Neural progenitor cell (in vitro differentiated cells): ENCODE data around the gene CYB5D1. TPM values are rescaled to one million over a fixed set of nuclear protein-coding genes. Genes with fewer than 3 reads are reported as not detected.
A peak's percentile ranks its signal among the peaks of the same experiment; 100 is the strongest.

Experiments used
- DNase-seq: peaks from one replicate; pipeline ENCODE4 v3.0.0-alpha.2; 2016; ENCODE audit warnings: low spot score
- H2AFZ ChIP-seq: fragments of 200-600 bp; sonication (generic); replicated peaks from 2 replicates; pipeline ENCODE4 v1.6.1; 2016; ENCODE audit warnings: antibody characterized with exemption
- H3F3A ChIP-seq: fragments of 200-600 bp; sonication (generic); 2 replicates; pipeline ENCODE4 v1.6.1; 2016; ENCODE audit warnings: antibody characterized with exemption, low read depth
- H3K27ac ChIP-seq: fragments of 200-600 bp; sonication (generic); 2 replicates; pipeline ENCODE4 v1.5.1; 2016; ENCODE audit warnings: mild to moderate bottlenecking
- H3K27me3 ChIP-seq: fragments of 200-600 bp; sonication (generic); 2 replicates; pipeline ENCODE4 v1.6.1; 2016; ENCODE audit warnings: mild to moderate bottlenecking, moderate library complexity
- H3K36me3 ChIP-seq: fragments of 200-600 bp; sonication (generic); 2 replicates; pipeline ENCODE4 v1.5.1; 2016
- H3K4me1 ChIP-seq: fragments of 200-600 bp; sonication (generic); 2 replicates; pipeline ENCODE4 v1.6.1; 2016; ENCODE audit warnings: mixed run types
- H3K4me2 ChIP-seq: fragments of 200-600 bp; sonication (generic); 2 replicates; pipeline ENCODE4 v1.6.1; 2016
- H3K4me3 ChIP-seq: fragments of 200-600 bp; sonication (generic); 2 replicates; pipeline ENCODE4 v1.5.1; 2016
- H3K79me2 ChIP-seq: fragments of 200-600 bp; sonication (generic); 2 replicates; pipeline ENCODE4 v1.6.1; 2016; ENCODE audit warnings: low read depth
- H3K9ac ChIP-seq: fragments of 200-600 bp; sonication (generic); 2 replicates; pipeline ENCODE4 v1.6.1; 2016
- H3K9me3 ChIP-seq: fragments of 200-600 bp; sonication (generic); 2 replicates; pipeline ENCODE4 v1.5.1; 2016; ENCODE audit warnings: low read depth
- H4K20me1 ChIP-seq: fragments of 200-600 bp; sonication (generic); 2 replicates; pipeline ENCODE4 v1.6.1; 2016; ENCODE audit warnings: low read depth
- H3K27ac Mint-ChIP-seq: 3 replicates; pipeline ENCODE4 v1.8.0; 2021; ENCODE audit warnings: mixed read lengths
- H3K27me3 Mint-ChIP-seq: 2 replicates; pipeline ENCODE4 v1.8.0; 2022; ENCODE audit warnings: low read depth, mild to moderate bottlenecking, inconsistent platforms, moderate library complexity, mixed read lengths; ENCODE audit not compliant: insufficient read depth
- H3K36me3 Mint-ChIP-seq: 3 replicates; pipeline ENCODE4 v1.8.0; 2021; ENCODE audit warnings: mixed read lengths
- H3K4me1 Mint-ChIP-seq: 3 replicates; pipeline ENCODE4 v1.8.0; 2021; ENCODE audit warnings: mixed read lengths
- H3K4me3 Mint-ChIP-seq: 3 replicates; pipeline ENCODE4 v1.8.0; 2021; ENCODE audit warnings: mild to moderate bottlenecking, moderate library complexity, mixed read lengths
- H3K9me3 Mint-ChIP-seq: 3 replicates; pipeline ENCODE4 v1.8.0; 2020; ENCODE audit warnings: mixed read lengths
- CTCF ChIP-seq: fragments of 200-600 bp; sonication (generic); IDR thresholded peaks from 2 replicates; pipeline ENCODE4 v1.5.1; 2017; ENCODE audit warnings: antibody characterized with exemption, mild to moderate bottlenecking
- EZH2 ChIP-seq: fragments of 200-600 bp; sonication (generic); IDR thresholded peaks from 2 replicates; pipeline ENCODE4 v1.6.1; 2017; ENCODE audit warnings: antibody characterized with exemption, mild to moderate bottlenecking, moderate library complexity
- EZH2phosphoT487 ChIP-seq: fragments of 200-600 bp; sonication (generic); IDR thresholded peaks from 2 replicates; pipeline ENCODE4 v1.6.1; 2017; ENCODE audit warnings: antibody characterized with exemption
- small RNA-seq: library from RNA; depleted of rRNA; stranded (forward); fragments of <200 nt; gene quantifications from one replicate; pipeline ENCODE3, GENCODE V24; 2015
- total RNA-seq: library from RNA; depleted of rRNA; stranded (reverse); fragments of >200 nt; gene quantifications from 2 replicates; pipeline ENCODE4 v1.2.3, GENCODE V29; 2015; ENCODE audit warnings: low replicate concordance

CYB5D1 gene
- total RNA-seq, 1 donor from 2014 or later, result 12.9 TPM

- no peak for DNase-seq
- Histone ChIP-seq H4K20me1 (peaks cover 2% of the 10 kb centered on the region), H3K4me1 (peaks cover 2% of the 10 kb centered on the region), H3K9ac (no peak overlapping the region), H3K4me3 (no peak overlapping the region), H3K27me3 (peaks cover 14% of the 10 kb centered on the region), H2AFZ (no peak overlapping the region), H3K4me2 (no peak overlapping the region), H3K36me3 (no peaks in the 10 kb centered on the region), H3K79me2 (no peaks in the 10 kb centered on the region), H3K27ac (no peak overlapping the region), H3K9me3 (no peaks in the 10 kb centered on the region), H3F3A (peaks cover 10% of the 10 kb centered on the region)
- Mint-ChIP-seq H3K27me3 (peaks cover 3% of the 10 kb centered on the region), H3K9me3 (no peaks in the 10 kb centered on the region), H3K36me3 (peaks cover 12% of the 10 kb centered on the region), H3K27ac (no peak overlapping the region), H3K4me3 (no peak overlapping the region), H3K4me1 (peaks cover 12% of the 10 kb centered on the region)
- TF ChIP-seq CTCF (no peak), EZH2 (no peak), EZH2phosphoT487 (no peak)
These were observed 52.5 kb downstream of the CYB5D1 start for GRCh38 chr17:7910281-7910680.

- no peak overlapping the region for H3K9ac ChIP-seq
- H3K27ac Mint-ChIP-seq, result no peak overlapping the region
- no peak overlapping the region for H3K4me2 ChIP-seq
- H3K4me3 Mint-ChIP-seq, result no peak overlapping the region
- no peak overlapping the region for H3K4me3 ChIP-seq
- H3K79me2 ChIP-seq, result no peaks in the 10 kb centered on the region
- peaks cover 15% of the 10 kb centered on the region for H3F3A ChIP-seq
- H3K9me3 ChIP-seq, result no peaks in the 10 kb centered on the region
- H2AFZ ChIP-seq, result no peak overlapping the region
- H4K20me1 ChIP-seq, result peaks cover 3% of the 10 kb centered on the region
- H3K27ac ChIP-seq, result no peak overlapping the region
- peaks cover 15% of the 10 kb centered on the region for H3K27me3 ChIP-seq
- H3K4me1 Mint-ChIP-seq, result peaks cover 14% of the 10 kb centered on the region
- TF ChIP-seq EZH2phosphoT487 (no peak), EZH2 (no peak), CTCF (no peak)
- no peak for DNase-seq
- H3K36me3 ChIP-seq, result no peaks in the 10 kb centered on the region
- peaks cover 12% of the 10 kb centered on the region for H3K36me3 Mint-ChIP-seq
- H3K27me3 Mint-ChIP-seq, result peaks cover 5% of the 10 kb centered on the region
- peaks cover 4% of the 10 kb centered on the region for H3K4me1 ChIP-seq
- no peaks in the 10 kb centered on the region for H3K9me3 Mint-ChIP-seq
These were observed 52.9 kb downstream of the CYB5D1 start for GRCh38 chr17:7910711-7911110.

- Histone ChIP-seq H3F3A (peaks cover 17% of the 10 kb centered on the region), H3K4me3 (no peak overlapping the region), H3K27ac (no peak overlapping the region), H3K36me3 (no peaks in the 10 kb centered on the region), H3K4me1 (peaks cover 4% of the 10 kb centered on the region), H4K20me1 (peaks cover 3% of the 10 kb centered on the region), H3K9ac (no peak overlapping the region), H2AFZ (no peak overlapping the region), H3K4me2 (no peak overlapping the region), H3K79me2 (no peaks in the 10 kb centered on the region), H3K9me3 (no peaks in the 10 kb centered on the region), H3K27me3 (peaks cover 16% of the 10 kb centered on the region)
- no peak overlapping the region for H3K4me3 Mint-ChIP-seq
- peaks cover 14% of the 10 kb centered on the region for H3K4me1 Mint-ChIP-seq
- H3K9me3 Mint-ChIP-seq, result no peaks in the 10 kb centered on the region
- peaks cover 12% of the 10 kb centered on the region for H3K36me3 Mint-ChIP-seq
- DNase-seq, result no peak
- peaks cover 5% of the 10 kb centered on the region for H3K27me3 Mint-ChIP-seq
- TF ChIP-seq EZH2phosphoT487, result no peak
- TF ChIP-seq EZH2, result no peak
- no peak for TF ChIP-seq CTCF
- H3K27ac Mint-ChIP-seq, result no peak overlapping the region
These were observed 53.3 kb downstream of the CYB5D1 start for GRCh38 chr17:7911116-7911515.

Small RNA genes within 50 kb of the gene (small RNA-seq; reads per million reads assigned to genes)
- gene SCARNA21, result 32.5 reads per million, percentile 97 among the genes with 10 or more reads in this experiment

Other genes with a start within 250 kb of the CYB5D1 start
- gene FXR2, start 243.1 kb upstream of the CYB5D1 start, total RNA-seq, result 42.7 and 65.5 TPM in 2 replicates
- gene SAT2, start 230.2 kb upstream of the CYB5D1 start, total RNA-seq, result 34.6 and 56.6 TPM in 2 replicates
- gene SHBG, start 227.9 kb upstream of the CYB5D1 start, total RNA-seq, result 0.46 TPM in 1 of 2 replicates, not detected in the other
- gene ATP1B2, start 207.1 kb upstream of the CYB5D1 start, total RNA-seq, result 0.37 and 1.4 TPM in 2 replicates
- gene TP53, start 170.5 kb upstream of the CYB5D1 start, total RNA-seq, result 54.9 and 69.7 TPM in 2 replicates
- 12.6 and 22.8 TPM in 2 replicates for gene WRAP53, start 169.5 kb upstream of the CYB5D1 start, total RNA-seq
- 5.8 and 17.7 TPM in 2 replicates for gene EFNB3, start 152.8 kb upstream of the CYB5D1 start, total RNA-seq
- 0.09 and 0.28 TPM in 2 replicates for gene DNAH2, start 140.3 kb upstream of the CYB5D1 start, total RNA-seq
- 6.8 and 12.3 TPM in 2 replicates for gene KDM6B, start 23.8 kb upstream of the CYB5D1 start, total RNA-seq
- gene TMEM88, start 2.9 kb upstream of the CYB5D1 start, total RNA-seq, result 13.8 and 53.7 TPM in 2 replicates
- 8.6 and 27.4 TPM in 2 replicates for gene NAA38, start 444 bp upstream of the CYB5D1 start, total RNA-seq
- gene CHD3, start 30.8 kb downstream of the CYB5D1 start, total RNA-seq, result 12.8 and 28.0 TPM in 2 replicates
- gene RNF227, start 58.3 kb downstream of the CYB5D1 start, total RNA-seq, result 4.0 and 4.8 TPM in 2 replicates
- gene KCNAB3, start 71.9 kb downstream of the CYB5D1 start, total RNA-seq, result 1.0 and 2.7 TPM in 2 replicates
- 9.8 and 30.9 TPM in 2 replicates for gene TRAPPC1, start 73.9 kb downstream of the CYB5D1 start, total RNA-seq
- 21.2 and 48.8 TPM in 2 replicates for gene CNTROB, start 74.2 kb downstream of the CYB5D1 start, total RNA-seq
- gene GUCY2D, start 144.6 kb downstream of the CYB5D1 start, total RNA-seq, result 0.37 TPM in 1 of 2 replicates, not detected in the other
- gene ALOX15B, start 181.1 kb downstream of the CYB5D1 start, total RNA-seq, result 0.06 TPM in 1 of 2 replicates, not detected in the other
- gene ALOX12B, start 229.7 kb downstream of the CYB5D1 start, total RNA-seq, result 0.28 TPM in 1 of 2 replicates, not detected in the other